MM.1S (cell line): ENCODE data around the gene SUSD4.

ENCODE experiments used
- CTCF ChIP-seq: fragments of 300-600 bp; sonication (generic); IDR thresholded peaks from 2 replicates; pipeline ENCODE4 v1.5.1; 2016; ENCODE audit warnings: antibody characterized with exemption, low read length, mixed read lengths
- EZH2 ChIP-seq: fragments of 300-600 bp; sonication (generic); optimal IDR thresholded peaks from 2 replicates; pipeline ENCODE3; 2017; ENCODE audit warnings: low read depth, mild to moderate bottlenecking, antibody characterized with exemption, low read length, mixed read lengths
- EZH2phosphoT487 ChIP-seq: fragments of 300-600 bp; sonication (generic); IDR thresholded peaks from 2 replicates; pipeline ENCODE4 v1.6.1; 2018; ENCODE audit warnings: antibody characterized with exemption, low read length

- TF ChIP-seq CTCF = no peak
- TF ChIP-seq EZH2 = no peak
- no peak for TF ChIP-seq EZH2phosphoT487
These were observed 32.0 kb downstream of the SUSD4 start for GRCh38 chr1:223331929-223332328.
